ENCODE measurements around the gene GPATCH8.

DNA sequence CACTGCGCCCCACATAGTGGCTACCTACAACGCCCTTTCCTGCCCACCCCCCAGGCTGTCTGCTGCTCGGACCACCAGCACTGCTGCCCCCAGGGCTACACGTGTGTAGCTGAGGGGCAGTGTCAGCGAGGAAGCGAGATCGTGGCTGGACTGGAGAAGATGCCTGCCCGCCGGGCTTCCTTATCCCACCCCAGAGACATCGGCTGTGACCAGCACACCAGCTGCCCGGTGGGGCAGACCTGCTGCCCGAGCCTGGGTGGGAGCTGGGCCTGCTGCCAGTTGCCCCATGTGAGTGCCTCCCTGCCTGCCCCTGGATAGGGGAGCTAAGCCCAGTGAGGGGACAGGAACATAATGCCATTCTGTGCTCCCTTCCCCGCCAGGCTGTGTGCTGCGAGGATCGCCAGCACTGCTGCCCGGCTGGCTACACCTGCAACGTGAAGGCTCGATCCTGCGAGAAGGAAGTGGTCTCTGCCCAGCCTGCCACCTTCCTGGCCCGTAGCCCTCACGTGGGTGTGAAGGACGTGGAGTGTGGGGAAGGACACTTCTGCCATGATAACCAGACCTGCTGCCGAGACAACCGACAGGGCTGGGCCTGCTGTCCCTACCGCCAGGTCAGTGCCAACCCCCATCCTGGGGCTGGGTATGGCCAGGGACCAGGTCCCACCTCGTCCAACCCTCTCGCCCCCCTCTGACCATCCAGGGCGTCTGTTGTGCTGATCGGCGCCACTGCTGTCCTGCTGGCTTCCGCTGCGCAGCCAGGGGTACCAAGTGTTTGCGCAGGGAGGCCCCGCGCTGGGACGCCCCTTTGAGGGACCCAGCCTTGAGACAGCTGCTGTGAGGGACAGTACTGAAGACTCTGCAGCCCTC is 151.0 kb downstream of the GPATCH8 start:
- TF ChIP-seq, protein P1, sequence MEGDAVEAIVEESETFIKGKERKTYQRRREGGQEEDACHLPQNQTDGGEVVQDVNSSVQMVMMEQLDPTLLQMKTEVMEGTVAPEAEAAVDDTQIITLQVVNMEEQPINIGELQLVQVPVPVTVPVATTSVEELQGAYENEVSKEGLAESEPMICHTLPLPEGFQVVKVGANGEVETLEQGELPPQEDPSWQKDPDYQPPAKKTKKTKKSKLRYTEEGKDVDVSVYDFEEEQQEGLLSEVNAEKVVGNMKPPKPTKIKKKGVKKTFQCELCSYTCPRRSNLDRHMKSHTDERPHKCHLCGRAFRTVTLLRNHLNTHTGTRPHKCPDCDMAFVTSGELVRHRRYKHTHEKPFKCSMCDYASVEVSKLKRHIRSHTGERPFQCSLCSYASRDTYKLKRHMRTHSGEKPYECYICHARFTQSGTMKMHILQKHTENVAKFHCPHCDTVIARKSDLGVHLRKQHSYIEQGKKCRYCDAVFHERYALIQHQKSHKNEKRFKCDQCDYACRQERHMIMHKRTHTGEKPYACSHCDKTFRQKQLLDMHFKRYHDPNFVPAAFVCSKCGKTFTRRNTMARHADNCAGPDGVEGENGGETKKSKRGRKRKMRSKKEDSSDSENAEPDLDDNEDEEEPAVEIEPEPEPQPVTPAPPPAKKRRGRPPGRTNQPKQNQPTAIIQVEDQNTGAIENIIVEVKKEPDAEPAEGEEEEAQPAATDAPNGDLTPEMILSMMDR (conservative IDR thresholded peaks at IDR 0.05; ENCODE audit: low read depth, low read length) = no peak
- TF ChIP-seq EZH2 (IDR thresholded peaks at IDR 0.05; ENCODE audit: borderline replicate concordance, low read depth, low read length, poor library complexity, severe bottlenecking) = no peak
